ENCODE data around the gene DVL2.
"Not testable (repeated sequence)": the region's sequence is repeated elsewhere in the genome, so short reads cannot be mapped to it uniquely, and the experiment has no call there.

DVL2 gene

DNA sequence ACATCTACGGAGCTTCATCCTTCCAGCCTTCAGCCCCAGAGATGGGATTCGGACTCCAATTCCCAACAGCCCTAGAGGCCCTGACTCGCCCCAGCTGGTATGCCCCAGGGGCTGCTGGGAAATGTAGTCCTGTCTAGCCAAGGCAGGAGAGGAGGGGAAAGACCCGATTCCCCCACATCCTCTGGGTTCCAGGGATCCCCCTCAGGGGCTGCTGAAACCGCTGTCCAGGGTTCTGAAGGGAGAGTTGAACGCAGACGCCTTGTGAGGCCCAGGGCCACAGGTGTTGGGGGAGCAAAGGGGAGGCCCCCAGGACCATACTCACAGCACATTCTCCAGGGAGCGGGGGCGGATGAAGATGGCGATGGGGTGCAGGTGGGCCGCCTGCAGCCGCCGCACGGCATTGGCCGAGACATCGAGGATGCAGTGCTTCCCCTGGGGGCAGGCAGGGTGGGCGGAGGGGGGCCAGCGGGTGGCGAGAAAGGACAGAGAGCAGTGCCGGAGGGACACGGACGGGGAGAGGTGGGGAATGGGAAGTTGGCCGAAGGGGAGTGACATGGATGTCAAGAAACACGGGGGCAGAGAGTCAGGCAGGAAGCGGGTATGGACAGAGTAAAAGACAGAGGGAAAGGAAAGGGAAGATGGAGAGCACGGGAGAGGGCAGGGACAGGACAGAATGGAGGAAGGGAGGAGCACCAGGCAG, 42.6 kb downstream of the DVL2 start:
- no peak for DNase-seq

GRCh38 chr17:7191069-7191468, 43.2 kb downstream of the DVL2 start:
- DNase-seq, result no peak

DNA sequence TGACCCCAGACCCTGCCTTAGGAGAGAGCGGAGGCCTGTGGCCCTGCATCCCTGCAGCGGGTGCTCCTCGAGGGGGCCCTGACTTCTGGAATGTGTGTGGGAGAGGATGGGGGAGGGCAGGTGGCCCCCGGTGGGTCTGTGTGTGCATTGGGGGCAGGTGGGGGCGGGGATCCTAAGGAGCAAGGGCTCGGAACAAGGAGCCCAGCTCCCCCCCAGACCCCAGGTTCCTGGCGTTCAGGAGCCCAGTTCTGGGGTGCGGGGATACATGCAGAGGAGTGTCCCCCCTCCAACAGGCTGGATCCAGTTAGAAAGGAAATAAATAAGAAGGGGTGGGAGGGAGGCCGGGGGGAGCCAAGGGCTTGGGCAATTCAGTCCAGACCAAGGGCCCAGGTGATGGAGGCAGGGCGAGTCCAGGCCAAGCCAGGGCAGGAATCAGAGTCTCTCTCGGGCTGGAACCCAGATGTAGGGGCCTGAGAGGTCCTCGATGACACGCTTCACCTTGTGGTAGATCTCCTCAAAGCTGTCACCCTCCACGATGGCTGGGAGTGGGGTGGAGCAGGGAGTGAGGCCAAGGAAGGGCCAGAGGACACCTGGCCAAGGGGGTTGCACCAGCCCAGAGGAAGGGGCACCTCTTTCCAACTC, 43.9 kb downstream of the DVL2 start:
- DNase-seq, result no peak

- DNase-seq, result no peak
Measured at GRCh38 chr17:7186241-7186640, 48.1 kb downstream of the DVL2 start.

DNA sequence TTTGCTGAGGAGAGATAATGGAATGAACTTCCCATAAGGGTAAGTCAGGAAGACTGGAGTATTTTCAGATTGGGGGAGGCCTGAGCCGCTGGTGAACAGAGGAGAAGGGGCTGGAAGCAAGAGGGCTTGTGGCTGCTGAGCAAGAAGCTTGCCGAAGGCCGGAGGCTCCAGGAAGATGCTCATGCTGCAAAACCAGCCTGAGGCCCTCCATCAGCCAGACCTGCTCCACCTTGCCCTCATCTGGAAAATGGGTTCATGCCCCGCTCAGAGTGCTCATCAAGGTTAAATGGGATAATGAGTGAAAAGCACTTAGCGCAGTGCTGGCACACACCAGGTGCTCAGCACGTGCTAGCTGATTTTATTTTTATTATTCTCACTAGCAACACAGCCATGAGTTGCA, 49.7 kb downstream of the DVL2 start:
- DNase-seq, result no peak

DNA sequence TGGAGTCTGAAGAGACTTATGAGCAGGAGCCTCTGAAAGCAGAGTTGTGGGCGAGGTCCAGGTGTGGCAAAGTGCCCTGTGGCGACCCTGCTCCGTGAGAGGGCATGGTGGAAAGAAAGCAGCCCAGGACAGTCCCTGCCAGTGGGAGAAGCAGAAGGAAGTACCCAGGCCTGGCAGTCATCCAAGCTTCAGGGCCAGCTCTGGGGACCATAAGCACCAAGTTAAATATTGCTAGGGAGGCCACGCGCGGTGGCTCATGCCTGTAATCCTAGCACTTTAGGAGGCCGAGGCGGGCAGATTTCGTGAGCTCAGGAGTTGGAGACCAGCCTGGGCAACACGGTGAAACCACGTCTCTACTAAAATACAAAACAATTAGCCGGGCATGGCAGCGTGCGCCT, 50.2 kb downstream of the DVL2 start:
- DNase-seq, result no peak

GRCh38 chr17:7183433-7184090, 50.8 kb downstream of the DVL2 start:
- no peak for DNase-seq

DNA sequence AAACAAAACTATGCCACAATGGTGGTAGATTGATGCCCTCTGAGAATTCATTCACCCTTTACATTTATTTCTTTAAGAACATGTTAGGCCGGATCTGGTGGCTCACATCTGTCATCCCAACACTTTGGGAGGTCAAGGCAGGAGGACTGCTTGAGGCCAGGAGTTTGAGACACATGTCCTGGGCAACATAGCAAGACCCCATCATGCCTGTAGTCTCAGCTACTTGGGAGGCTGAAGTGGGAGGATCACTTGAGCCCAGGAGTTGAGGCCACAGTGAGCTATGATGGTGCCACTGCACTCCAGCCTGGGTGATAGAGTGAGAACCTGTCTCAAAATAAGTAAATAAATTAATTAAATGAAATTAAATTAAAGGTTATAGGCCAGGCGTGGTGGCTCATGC, 52.2 kb downstream of the DVL2 start:
- DNase-seq, result not testable (repeated sequence)

GRCh38 chr17:7179317-7180254, 54.7 kb downstream of the DVL2 start, which contains the start of gene ASGR1:
TSS of gene ASGR1 (minus strand) at chr17:7179370. CDS start at chr17:7178563, 807 bp downstream.
- DNase-seq, result no peak

DNA sequence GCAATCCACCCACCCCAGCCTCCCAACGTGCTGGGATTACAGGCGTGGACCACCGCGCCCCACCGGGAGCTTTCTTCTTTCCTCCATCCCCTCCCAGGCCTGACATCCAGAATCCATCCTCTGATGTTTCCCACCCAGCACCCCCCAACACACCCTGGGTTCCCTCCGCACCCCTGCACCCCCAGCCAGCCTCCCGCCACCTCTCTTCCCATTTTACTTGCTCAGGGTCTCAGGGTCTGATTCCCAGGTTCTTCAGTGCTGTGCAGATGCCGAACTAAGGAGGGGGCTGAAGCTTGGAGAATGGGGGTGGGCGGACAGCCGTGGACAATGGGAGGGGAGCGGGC, 55.4 kb downstream of the DVL2 start:
- DNase-seq, result no peak

- no peak for DNase-seq
Measured at GRCh38 chr17:7177954-7178477, 56.3 kb downstream of the DVL2 start.

- peak; percentile 17 to 34 for DNase-seq
Measured at GRCh38 chr17:7177191-7177953, 56.9 kb downstream of the DVL2 start.

- DNase-seq, result no peak
Measured at GRCh38 chr17:7176841-7177190, 57.5 kb downstream of the DVL2 start.

DNA sequence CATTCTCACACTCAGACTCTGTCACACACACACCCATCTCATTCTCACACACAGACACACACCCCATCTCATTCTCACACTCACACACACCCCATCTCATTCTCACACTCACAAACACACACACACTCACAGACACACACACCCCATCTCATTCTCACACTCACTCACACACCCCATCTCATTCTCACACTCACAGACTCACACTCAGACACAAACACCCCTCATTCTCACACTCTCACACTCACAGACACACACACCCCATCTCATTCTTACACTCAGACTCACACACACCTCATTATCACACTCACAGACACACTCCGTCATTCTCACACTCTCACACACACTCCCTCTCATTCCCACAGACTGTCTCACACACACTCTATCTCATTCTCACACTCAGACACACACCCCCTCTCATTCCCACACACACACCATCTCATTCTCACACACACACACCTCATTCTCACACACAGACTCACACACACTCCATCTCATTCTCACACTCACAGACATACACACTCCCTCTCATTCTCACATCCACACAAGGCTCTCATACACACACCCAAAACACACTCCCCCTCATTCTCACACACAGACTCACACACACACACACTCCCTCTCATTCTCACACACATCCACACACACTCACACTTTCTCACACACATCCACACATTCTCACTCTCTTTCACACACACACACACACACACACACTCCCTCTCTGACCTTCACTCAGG, 58.0 kb downstream of the DVL2 start:
- no peak for DNase-seq

Measured in bone marrow (tissue), 2 donors.